Measurements from ENCODE around the gene CLDND2. TPM values are rescaled to one million over a fixed set of nuclear protein-coding genes. Genes with fewer than 3 reads are reported as not detected.

The CLDND2 gene
- total and polyA plus RNA-seq, 4 donors = 0.22 to 3.0 TPM; not detected in 2

GRCh38 chr19:51377422-51377821 lies 8.6 kb upstream of the CLDND2 start:
- Histone ChIP-seq H3K4me3 (ENCODE audit: low read depth in 1 of 3, low read length in 3 of 3) (no peak overlapping the region), H3K36me3 (ENCODE audit: control insufficient read depth in 4 of 4, insufficient read depth in 3 of 4, low read depth in 1 of 4, low read length in 3 of 4) (no peaks in the 10 kb centered on the region), H3K9ac (ENCODE audit: low read depth in 1 of 2, low read length in 2 of 2) (no peak overlapping the region), H3K4me1 (ENCODE audit: control insufficient read depth in 4 of 4, insufficient read depth in 4 of 4, low read length in 3 of 4) (no peaks in the 10 kb centered on the region), H3K27me3 (ENCODE audit: control insufficient read depth in 4 of 4, insufficient read depth in 4 of 4, low read length in 3 of 4) (no peaks in the 10 kb centered on the region), H3K9me3 (ENCODE audit: control insufficient read depth in 4 of 4, low read length in 3 of 4) (peaks cover 0 to 2% (median 0%) of the 10 kb centered on the region in 4 donors), H3K27ac (ENCODE audit: low read depth in 1 of 2, low read length in 2 of 2) (no peak overlapping the region)
- DNase-seq (ENCODE audit: low spot score) = no peak
- no peak for TF ChIP-seq JUND (IDR thresholded peaks at IDR 0.05)
- TF ChIP-seq MAX (IDR thresholded peaks at IDR 0.05) = no peak
- no peak for TF ChIP-seq EGR1 (IDR thresholded peaks at IDR 0.05; ENCODE audit: low read depth in 2 of 2)
- 95% methylated on average over 2 of the region's 2 CpGs for WGBS

- Histone ChIP-seq H3K9me3 (ENCODE audit: control insufficient read depth in 4 of 4, low read length in 3 of 4) (no peaks in the 10 kb centered on the region), H3K4me3 (ENCODE audit: low read depth in 1 of 3, low read length in 3 of 3) (no peak overlapping the region), H3K27me3 (ENCODE audit: control insufficient read depth in 4 of 4, insufficient read depth in 4 of 4, low read length in 3 of 4) (no peaks in the 10 kb centered on the region), H3K9ac (ENCODE audit: low read depth in 1 of 2, low read length in 2 of 2) (no peak overlapping the region), H3K27ac (ENCODE audit: low read depth in 1 of 2, low read length in 2 of 2) (no peak overlapping the region), H3K4me1 (ENCODE audit: control insufficient read depth in 4 of 4, insufficient read depth in 4 of 4, low read length in 3 of 4) (peaks cover 0 to 2% (median 0%) of the 10 kb centered on the region in 4 donors), H3K36me3 (ENCODE audit: control insufficient read depth in 4 of 4, insufficient read depth in 3 of 4, low read depth in 1 of 4, low read length in 3 of 4) (no peaks in the 10 kb centered on the region)
- TF ChIP-seq HNF4A (conservative IDR thresholded peaks at IDR 0.05) (no peak), FOXA1 (IDR thresholded peaks at IDR 0.05) (no peak)
- 68% methylated on average over 11 of the region's 11 CpGs for WGBS
- DNase-seq (ENCODE audit: low spot score) = no peak
Measured at GRCh38 chr19:51375504-51376221, 6.9 kb upstream of the CLDND2 start.

- DNase-seq (ENCODE audit: low spot score) = no peak
- peak within 1 kb of the TSS in 1 of 3 donors; percentile 1 for H3K4me3 ChIP-seq (ENCODE audit: low read depth in 1 of 3, low read length in 3 of 3)
- peak within 1 kb of the TSS; percentile 10 to 26 for H3K27ac ChIP-seq (ENCODE audit: low read depth in 1 of 2, low read length in 2 of 2)
- no peaks in the 10 kb centered on the region for H3K27me3 ChIP-seq (ENCODE audit: control insufficient read depth in 4 of 4, insufficient read depth in 4 of 4, low read length in 3 of 4)
- no peaks in the 10 kb centered on the region for H3K9me3 ChIP-seq (ENCODE audit: control insufficient read depth in 4 of 4, low read length in 3 of 4)
- H3K36me3 ChIP-seq (ENCODE audit: control insufficient read depth in 4 of 4, insufficient read depth in 3 of 4, low read depth in 1 of 4, low read length in 3 of 4) = no peaks in the 10 kb centered on the region
- WGBS = 53% methylated on average over 9 of the region's 9 CpGs
- H3K9ac ChIP-seq (ENCODE audit: low read depth in 1 of 2, low read length in 2 of 2) = no peak within 1 kb of the TSS
- TF ChIP-seq FOXA2 (IDR thresholded peaks at IDR 0.05) = no peak
- no peak for TF ChIP-seq FOXA1 (IDR thresholded peaks at IDR 0.05)
- no peak for TF ChIP-seq CTCF (IDR thresholded peaks at IDR 0.05; ENCODE audit: low read depth, low read length, missing input control)
- no peak for TF ChIP-seq TAF1 (conservative IDR thresholded peaks at IDR 0.05)
- peaks cover 0 to 10% (median 1%) of the 10 kb centered on the region in 4 donors for H3K4me1 ChIP-seq (ENCODE audit: control insufficient read depth in 4 of 4, insufficient read depth in 4 of 4, low read length in 3 of 4)
Measured at GRCh38 chr19:51372649-51373504, 4.1 kb upstream of the CLDND2 start, which contains the start of gene NKG7. Gene NKG7, minus strand, starts transcription at chr19:51372654. Its CDS starts 119 bp downstream, at chr19:51372535.
